Measurements from ENCODE around the gene SPTAN1. TPM values are rescaled to one million over a fixed set of nuclear protein-coding genes. Genes with fewer than 3 reads are reported as not detected.

The SPTAN1 gene
- total RNA-seq, 2 donors from 2014 or later = 119 to 248 TPM

GRCh38 chr9:128552744-128553440 is 505 bp downstream of the SPTAN1 start:
- intact Hi-C loops (cut with DNase I) = no loop called here
- 0 to 1% methylated on average over 21 to 22 of the region's 59 CpGs for WGBS, 2 donors

GRCh38 chr9:128553728-128554127 is 1.3 kb downstream of the SPTAN1 start:
- H3K9me3 ChIP-seq = no peaks in the 10 kb centered on the region
- DNase-seq = no peak
- TF ChIP-seq CTCF (IDR thresholded peaks at IDR 0.05) (no peak), POLR2A (IDR thresholded peaks at IDR 0.05) (no peak)
- intact Hi-C loops (cut with DNase I) = no loop called here
- ATAC-seq = no peak
- no peaks in the 10 kb centered on the region for H3K27me3 ChIP-seq
- peaks cover 50% of the 10 kb centered on the region for H3K4me1 ChIP-seq
- no peaks in the 10 kb centered on the region for H3K36me3 ChIP-seq (replicated peaks in 1 of 2; ENCODE audit: insufficient read depth in 1 of 2, low read depth in 2 of 2)
- WGBS, 2 donors = 32 to 37% methylated on average over 6 of the region's 6 CpGs
- peak overlapping the region in 3 of 4 donors; percentile 47 to 95 (median 92) for H3K27ac ChIP-seq
- no peak overlapping the region for H3K4me3 ChIP-seq

More at GRCh38 chr9:128552744-128553440, 505 bp downstream of the SPTAN1 start:
- Histone ChIP-seq H3K36me3 (replicated peaks in 1 of 2; ENCODE audit: insufficient read depth in 1 of 2, low read depth in 2 of 2) (no peaks in the 10 kb centered on the region), H3K4me3 (peak overlapping the region; percentile 84 to 88), H3K27ac (peak overlapping the region; percentile 88 to 95 (median 92)), H3K9me3 (no peaks in the 10 kb centered on the region), H3K4me1 (peaks cover 42% of the 10 kb centered on the region), H3K27me3 (no peaks in the 10 kb centered on the region)
- TF ChIP-seq CTCF (IDR thresholded peaks at IDR 0.05) = no peak
- TF ChIP-seq POLR2A (IDR thresholded peaks at IDR 0.05) = peak in 1 of 3 donors; percentile 3
- peak in 3 of 4 donors; percentile 42 to 65 (median 59) for DNase-seq
- peak; percentile 43 for ATAC-seq

- 50 to 63% methylated on average over 4 to 5 of the region's 5 CpGs for WGBS, 2 donors
- H3K27me3 ChIP-seq = no peaks in the 10 kb centered on the region
- peak overlapping the region; percentile 27 to 95 (median 70) for H3K27ac ChIP-seq
- peaks cover 56% of the 10 kb centered on the region for H3K4me1 ChIP-seq
- intact Hi-C loops (cut with DNase I) = no loop called here
- ATAC-seq = peak; percentile 16
- TF ChIP-seq POLR2A (IDR thresholded peaks at IDR 0.05) = peak in 2 of 3 donors; percentile 44 to 60
- no peak for TF ChIP-seq CTCF (IDR thresholded peaks at IDR 0.05)
- no peaks in the 10 kb centered on the region for H3K36me3 ChIP-seq (replicated peaks in 1 of 2; ENCODE audit: insufficient read depth in 1 of 2, low read depth in 2 of 2)
- no peaks in the 10 kb centered on the region for H3K9me3 ChIP-seq
- H3K4me3 ChIP-seq = no peak overlapping the region
- peak; percentile 34 to 70 (median 52) for DNase-seq
Measured at GRCh38 chr9:128554155-128554862, 1.9 kb downstream of the SPTAN1 start.

GRCh38 chr9:128555180-128555721 is 2.9 kb downstream of the SPTAN1 start:
- WGBS, 2 donors = 24 to 44% methylated on average over 9 of the region's 9 CpGs
- no peaks in the 10 kb centered on the region for H3K36me3 ChIP-seq (replicated peaks in 1 of 2; ENCODE audit: insufficient read depth in 1 of 2, low read depth in 2 of 2)
- H3K27ac ChIP-seq = peak overlapping the region; percentile 27 to 95 (median 70)
- no peaks in the 10 kb centered on the region for H3K27me3 ChIP-seq
- H3K9me3 ChIP-seq = no peaks in the 10 kb centered on the region
- peak; percentile 20 to 38 (median 28) for DNase-seq
- no peak for TF ChIP-seq CTCF (IDR thresholded peaks at IDR 0.05)
- TF ChIP-seq POLR2A (IDR thresholded peaks at IDR 0.05) = no peak
- H3K4me1 ChIP-seq = peaks cover 61% of the 10 kb centered on the region
- ATAC-seq = no peak
- no peak overlapping the region for H3K4me3 ChIP-seq
- intact Hi-C loops (cut with DNase I) = no loop called here
